Ishikawa (cell line): Measurements from ENCODE around the gene CSNK2A2.

Experiments used
- CEBPB ChIP-seq: IDR thresholded peaks from 2 replicates; pipeline ENCODE4 v1.6.1; 2012
- CREB1 ChIP-seq: IDR thresholded peaks from 2 replicates; pipeline ENCODE4 v1.6.1; 2012; ENCODE audit warnings: low read depth
- EGR1 ChIP-seq: IDR thresholded peaks from 2 replicates; pipeline ENCODE4 v1.6.1; 2012
- EP300 ChIP-seq: IDR thresholded peaks from 2 replicates; pipeline ENCODE4 v1.6.1; 2012; ENCODE audit warnings: borderline replicate concordance
- FOXM1 ChIP-seq: IDR thresholded peaks from 2 replicates; pipeline ENCODE4 v1.6.1; 2012; ENCODE audit warnings: low read depth, borderline replicate concordance
- NFIC ChIP-seq: IDR thresholded peaks from 2 replicates; pipeline ENCODE4 v1.6.1; 2012
- RAD21 ChIP-seq: IDR thresholded peaks from 2 replicates; pipeline ENCODE4 v1.6.1; 2012; ENCODE audit warnings: low read depth
- TAF1 ChIP-seq: IDR thresholded peaks from 2 replicates; pipeline ENCODE4 v1.6.1; 2012; ENCODE audit warnings: low read depth, mild to moderate bottlenecking
- TCF12 ChIP-seq: IDR thresholded peaks from 2 replicates; pipeline ENCODE4 v1.6.1; 2012; ENCODE audit warnings: low read depth
- TEAD4 ChIP-seq: IDR thresholded peaks from 2 replicates; pipeline ENCODE4 v1.6.1; 2012
- YY1 ChIP-seq: IDR thresholded peaks from 2 replicates; pipeline ENCODE4 v1.6.1; 2012; ENCODE audit warnings: low read depth
- ZBTB7A ChIP-seq: IDR thresholded peaks from 2 replicates; pipeline ENCODE4 v1.6.1; 2012; ENCODE audit warnings: low read depth
- TF ChIP-seq, protein P1 (sequence below): IDR thresholded peaks from 2 replicates; pipeline ENCODE4 v1.6.1; 2012; ENCODE audit warnings: low read depth, mild to moderate bottlenecking
- TF ChIP-seq, protein P2 (sequence below): IDR thresholded peaks from 2 replicates; pipeline ENCODE4 v1.6.1; 2012
- TF ChIP-seq, protein P3 (sequence below): IDR thresholded peaks from 2 replicates; pipeline ENCODE4 v1.6.1; 2012

The CSNK2A2 gene

DNA sequence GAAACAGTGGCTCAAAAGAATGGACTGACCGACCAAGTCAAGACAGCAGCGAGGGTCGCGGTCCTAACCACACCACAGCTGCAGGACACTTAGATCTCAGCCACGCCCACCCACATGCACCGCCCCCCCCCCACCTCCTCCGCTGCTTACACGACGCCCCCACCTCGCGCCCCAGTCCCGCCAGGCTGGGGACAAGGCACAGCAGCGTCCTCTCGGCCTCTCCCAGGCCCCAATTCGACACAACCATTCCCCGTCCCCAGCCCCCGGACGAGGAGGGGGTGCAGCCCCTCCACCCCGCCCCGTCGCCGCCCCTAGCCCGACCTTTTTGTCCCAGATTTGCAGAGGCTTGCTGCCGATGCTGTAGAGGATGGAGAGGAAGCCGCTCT, 69.2 kb downstream of the CSNK2A2 start:
- TF ChIP-seq, protein P1, sequence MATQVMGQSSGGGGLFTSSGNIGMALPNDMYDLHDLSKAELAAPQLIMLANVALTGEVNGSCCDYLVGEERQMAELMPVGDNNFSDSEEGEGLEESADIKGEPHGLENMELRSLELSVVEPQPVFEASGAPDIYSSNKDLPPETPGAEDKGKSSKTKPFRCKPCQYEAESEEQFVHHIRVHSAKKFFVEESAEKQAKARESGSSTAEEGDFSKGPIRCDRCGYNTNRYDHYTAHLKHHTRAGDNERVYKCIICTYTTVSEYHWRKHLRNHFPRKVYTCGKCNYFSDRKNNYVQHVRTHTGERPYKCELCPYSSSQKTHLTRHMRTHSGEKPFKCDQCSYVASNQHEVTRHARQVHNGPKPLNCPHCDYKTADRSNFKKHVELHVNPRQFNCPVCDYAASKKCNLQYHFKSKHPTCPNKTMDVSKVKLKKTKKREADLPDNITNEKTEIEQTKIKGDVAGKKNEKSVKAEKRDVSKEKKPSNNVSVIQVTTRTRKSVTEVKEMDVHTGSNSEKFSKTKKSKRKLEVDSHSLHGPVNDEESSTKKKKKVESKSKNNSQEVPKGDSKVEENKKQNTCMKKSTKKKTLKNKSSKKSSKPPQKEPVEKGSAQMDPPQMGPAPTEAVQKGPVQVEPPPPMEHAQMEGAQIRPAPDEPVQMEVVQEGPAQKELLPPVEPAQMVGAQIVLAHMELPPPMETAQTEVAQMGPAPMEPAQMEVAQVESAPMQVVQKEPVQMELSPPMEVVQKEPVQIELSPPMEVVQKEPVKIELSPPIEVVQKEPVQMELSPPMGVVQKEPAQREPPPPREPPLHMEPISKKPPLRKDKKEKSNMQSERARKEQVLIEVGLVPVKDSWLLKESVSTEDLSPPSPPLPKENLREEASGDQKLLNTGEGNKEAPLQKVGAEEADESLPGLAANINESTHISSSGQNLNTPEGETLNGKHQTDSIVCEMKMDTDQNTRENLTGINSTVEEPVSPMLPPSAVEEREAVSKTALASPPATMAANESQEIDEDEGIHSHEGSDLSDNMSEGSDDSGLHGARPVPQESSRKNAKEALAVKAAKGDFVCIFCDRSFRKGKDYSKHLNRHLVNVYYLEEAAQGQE: no peak
- TF ChIP-seq YY1: no peak
- TF ChIP-seq TEAD4: no peak
- no peak for TF ChIP-seq ZBTB7A
- TF ChIP-seq RAD21: no peak

DNA sequence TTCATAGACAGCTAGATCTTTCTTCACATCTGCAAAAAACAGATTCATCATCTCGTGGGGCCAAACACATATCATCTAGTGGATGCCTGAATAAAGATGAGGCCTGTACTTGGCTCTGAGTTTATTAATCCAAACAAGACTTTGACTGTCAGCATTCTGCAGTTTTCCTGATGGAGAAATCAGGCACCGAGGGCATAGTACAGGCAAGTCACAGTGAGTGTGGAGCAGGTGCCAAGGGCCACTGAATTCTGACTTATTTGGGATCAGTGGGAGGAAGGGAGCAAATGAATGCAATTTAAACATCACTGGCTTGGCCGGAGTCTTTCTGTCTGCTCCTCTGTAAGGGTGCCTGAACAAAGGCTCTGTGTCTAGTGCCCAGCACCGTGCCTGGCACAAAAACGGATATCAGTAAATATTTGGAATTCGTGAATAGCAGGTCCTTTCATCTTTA, 69.7 kb downstream of the CSNK2A2 start:
- TF ChIP-seq, protein P2, sequence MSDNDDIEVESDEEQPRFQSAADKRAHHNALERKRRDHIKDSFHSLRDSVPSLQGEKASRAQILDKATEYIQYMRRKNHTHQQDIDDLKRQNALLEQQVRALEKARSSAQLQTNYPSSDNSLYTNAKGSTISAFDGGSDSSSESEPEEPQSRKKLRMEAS: no peak

DNA sequence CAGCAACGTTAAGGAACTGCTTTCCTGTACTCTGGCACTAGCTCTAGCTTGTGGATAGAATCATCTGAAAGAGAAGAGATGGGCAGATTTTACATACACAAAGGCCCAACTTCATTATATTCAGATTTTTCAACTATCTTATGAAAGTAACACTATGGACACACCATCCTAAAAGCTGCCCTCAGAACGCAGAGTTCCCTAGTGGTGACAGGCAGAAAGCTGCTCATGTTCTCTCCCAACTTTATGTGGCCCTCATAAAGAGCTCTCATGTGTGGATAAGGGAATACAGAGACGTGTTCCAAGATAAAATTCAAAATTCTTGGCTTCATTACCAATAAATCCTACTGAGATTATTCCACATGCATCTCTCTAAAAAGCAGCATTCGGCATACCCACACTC, 70.3 kb downstream of the CSNK2A2 start:
- TF ChIP-seq TAF1: no peak
- no peak for TF ChIP-seq ZBTB7A
- no peak for TF ChIP-seq EGR1
- TF ChIP-seq EP300: no peak
- no peak for TF ChIP-seq NFIC
- TF ChIP-seq TEAD4: no peak
- TF ChIP-seq, protein P3, sequence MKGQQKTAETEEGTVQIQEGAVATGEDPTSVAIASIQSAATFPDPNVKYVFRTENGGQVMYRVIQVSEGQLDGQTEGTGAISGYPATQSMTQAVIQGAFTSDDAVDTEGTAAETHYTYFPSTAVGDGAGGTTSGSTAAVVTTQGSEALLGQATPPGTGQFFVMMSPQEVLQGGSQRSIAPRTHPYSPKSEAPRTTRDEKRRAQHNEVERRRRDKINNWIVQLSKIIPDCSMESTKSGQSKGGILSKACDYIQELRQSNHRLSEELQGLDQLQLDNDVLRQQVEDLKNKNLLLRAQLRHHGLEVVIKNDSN: no peak
- TF ChIP-seq, protein P1: no peak
- TF ChIP-seq FOXM1: no peak
- TF ChIP-seq, protein P2: no peak

DNA sequence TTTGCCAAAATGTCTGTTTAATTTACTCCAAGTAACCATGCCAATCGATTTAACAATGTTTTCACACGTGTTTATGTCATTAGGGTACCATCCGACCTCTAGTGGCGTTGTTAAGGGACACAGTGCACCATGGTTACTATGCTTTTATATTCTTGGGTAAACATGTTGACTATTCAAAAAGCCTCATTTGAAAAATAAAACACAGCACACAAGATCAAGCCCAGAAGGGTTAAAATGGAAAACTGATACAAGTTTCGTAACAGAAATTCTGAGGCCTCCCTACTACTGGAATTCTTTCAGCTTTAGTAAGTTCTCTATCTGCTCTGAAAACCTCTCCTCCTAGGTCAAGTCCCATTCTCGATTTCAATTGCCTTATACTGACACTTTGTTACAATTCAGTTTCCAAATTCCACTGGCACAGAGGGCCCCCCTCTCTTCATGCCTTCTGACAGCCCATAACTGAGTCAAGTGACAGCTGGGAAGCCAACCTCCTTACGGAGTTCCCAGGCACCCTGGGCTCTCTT, 70.8 kb downstream of the CSNK2A2 start:
- no peak for TF ChIP-seq ZBTB7A
- no peak for TF ChIP-seq EP300
- TF ChIP-seq TAF1: no peak
- TF ChIP-seq TCF12: no peak
- TF ChIP-seq CEBPB: no peak
- TF ChIP-seq, protein P3: no peak
- TF ChIP-seq NFIC: no peak
- TF ChIP-seq TEAD4: no peak
- TF ChIP-seq CREB1: no peak
- no peak for TF ChIP-seq RAD21
- no peak for TF ChIP-seq EGR1
- TF ChIP-seq YY1: no peak
- TF ChIP-seq, protein P1: no peak
- TF ChIP-seq, protein P2: no peak
- no peak for TF ChIP-seq FOXM1

DNA sequence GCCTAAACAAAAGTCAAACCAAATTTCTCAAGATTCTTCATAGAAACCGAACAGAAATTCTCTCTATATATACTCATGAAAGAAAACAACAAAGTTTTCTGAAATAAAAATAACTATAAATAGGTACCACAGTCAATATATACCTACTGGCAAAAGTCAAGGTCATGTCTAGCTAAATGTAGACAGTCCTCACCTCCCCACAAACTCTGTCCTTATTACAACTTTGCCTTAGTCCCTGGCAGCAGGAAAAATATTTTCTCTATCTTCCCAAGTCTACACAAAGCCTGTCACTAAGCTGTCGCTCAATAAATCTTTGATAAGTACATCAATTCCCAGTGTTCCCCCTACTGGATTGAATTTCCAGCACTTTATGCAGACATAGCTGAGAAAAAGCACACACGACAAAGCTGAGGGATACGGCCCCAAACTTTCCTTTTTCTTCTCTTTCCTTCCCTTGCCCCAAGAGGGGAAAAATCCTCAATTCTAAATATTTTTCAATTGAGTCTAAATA, 71.4 kb downstream of the CSNK2A2 start:
- no peak for TF ChIP-seq TAF1
- no peak for TF ChIP-seq EGR1
- TF ChIP-seq, protein P2: no peak
